ENCODE measurements around the gene MT1HL1.

The MT1HL1 gene

GRCh38 chr1:237032029-237032428 lies 27.8 kb upstream of the MT1HL1 start:
- Histone ChIP-seq H3K27ac (ENCODE audit: low read length) (no peak overlapping the region), H3F3A (ENCODE audit: insufficient read depth, low read length) (no peaks in the 10 kb centered on the region), H3K4me1 (ENCODE audit: low read length) (no peaks in the 10 kb centered on the region), H3K4me2 (ENCODE audit: low read depth, low read length) (no peak overlapping the region), H3K4me3 (ENCODE audit: low read length) (no peak overlapping the region), H3K79me2 (ENCODE audit: low read length) (no peaks in the 10 kb centered on the region), H3K9me2 (replicated peaks; ENCODE audit: insufficient read depth, low read length) (no peaks in the 10 kb centered on the region), H3K9ac (ENCODE audit: low read length) (no peak overlapping the region), H3K36me3 (replicated peaks; ENCODE audit: insufficient read depth, low read length) (no peaks in the 10 kb centered on the region), H2AFZ (ENCODE audit: low read length) (no peak overlapping the region), H3K27me3 (replicated peaks; ENCODE audit: insufficient read depth, low read length) (no peaks in the 10 kb centered on the region), H4K20me1 (ENCODE audit: insufficient read depth, low read length) (no peaks in the 10 kb centered on the region), H3K9me3 (replicated peaks; ENCODE audit: insufficient read depth, low read length) (no peaks in the 10 kb centered on the region)
- TF ChIP-seq EZH2phosphoT487 (IDR thresholded peaks at IDR 0.05; ENCODE audit: low read length) (no peak), EZH2 (optimal IDR thresholded peaks at IDR 0.05; ENCODE audit: low read depth, low read length) (no peak), CTCF (IDR thresholded peaks at IDR 0.05; ENCODE audit: low read length) (no peak)
- DNase-seq = no peak

- no peaks in the 10 kb centered on the region for H3K9me2 ChIP-seq (replicated peaks; ENCODE audit: insufficient read depth, low read length)
- H4K20me1 ChIP-seq (ENCODE audit: insufficient read depth, low read length) = no peaks in the 10 kb centered on the region
- no peaks in the 10 kb centered on the region for H3F3A ChIP-seq (ENCODE audit: insufficient read depth, low read length)
- no peak for TF ChIP-seq EZH2phosphoT487 (IDR thresholded peaks at IDR 0.05; ENCODE audit: low read length)
- H3K4me2 ChIP-seq (ENCODE audit: low read depth, low read length) = no peak overlapping the region
- no peaks in the 10 kb centered on the region for H3K79me2 ChIP-seq (ENCODE audit: low read length)
- H3K9me3 ChIP-seq (replicated peaks; ENCODE audit: insufficient read depth, low read length) = no peaks in the 10 kb centered on the region
- no peaks in the 10 kb centered on the region for H3K27me3 ChIP-seq (replicated peaks; ENCODE audit: insufficient read depth, low read length)
- H3K4me1 ChIP-seq (ENCODE audit: low read length) = no peaks in the 10 kb centered on the region
- no peak for DNase-seq
- no peak overlapping the region for H3K27ac ChIP-seq (ENCODE audit: low read length)
- no peaks in the 10 kb centered on the region for H3K36me3 ChIP-seq (replicated peaks; ENCODE audit: insufficient read depth, low read length)
- H3K9ac ChIP-seq (ENCODE audit: low read length) = no peak overlapping the region
- no peak overlapping the region for H3K4me3 ChIP-seq (ENCODE audit: low read length)
- H2AFZ ChIP-seq (ENCODE audit: low read length) = no peak overlapping the region
These were observed 27.2 kb upstream of the MT1HL1 start for GRCh38 chr1:237031480-237031879.

- H3K27ac ChIP-seq (ENCODE audit: low read length) = no peak overlapping the region
- no peaks in the 10 kb centered on the region for H3K79me2 ChIP-seq (ENCODE audit: low read length)
These were observed 25.8 kb upstream of the MT1HL1 start for GRCh38 chr1:237029850-237030535.

More at GRCh38 chr1:237029850-237030535, 25.8 kb upstream of the MT1HL1 start:
- TF ChIP-seq EZH2phosphoT487 (IDR thresholded peaks at IDR 0.05; ENCODE audit: low read length) (no peak), CTCF (IDR thresholded peaks at IDR 0.05; ENCODE audit: low read length) (no peak)
- no peaks in the 10 kb centered on the region for H3F3A ChIP-seq (ENCODE audit: insufficient read depth, low read length)
- H3K27me3 ChIP-seq (replicated peaks; ENCODE audit: insufficient read depth, low read length) = no peaks in the 10 kb centered on the region
- no peak overlapping the region for H3K4me3 ChIP-seq (ENCODE audit: low read length)
- H3K36me3 ChIP-seq (replicated peaks; ENCODE audit: insufficient read depth, low read length) = no peaks in the 10 kb centered on the region
- no peak overlapping the region for H3K9ac ChIP-seq (ENCODE audit: low read length)
- no peak overlapping the region for H3K4me2 ChIP-seq (ENCODE audit: low read depth, low read length)
- H3K9me2 ChIP-seq (replicated peaks; ENCODE audit: insufficient read depth, low read length) = no peaks in the 10 kb centered on the region
- DNase-seq = no peak
- no peaks in the 10 kb centered on the region for H3K4me1 ChIP-seq (ENCODE audit: low read length)
- H4K20me1 ChIP-seq (ENCODE audit: insufficient read depth, low read length) = no peaks in the 10 kb centered on the region
- no peak overlapping the region for H2AFZ ChIP-seq (ENCODE audit: low read length)
- no peaks in the 10 kb centered on the region for H3K9me3 ChIP-seq (replicated peaks; ENCODE audit: insufficient read depth, low read length)

Data from MM.1S (cell line).